Measurements from ENCODE around the gene ZNF213.

DNA sequence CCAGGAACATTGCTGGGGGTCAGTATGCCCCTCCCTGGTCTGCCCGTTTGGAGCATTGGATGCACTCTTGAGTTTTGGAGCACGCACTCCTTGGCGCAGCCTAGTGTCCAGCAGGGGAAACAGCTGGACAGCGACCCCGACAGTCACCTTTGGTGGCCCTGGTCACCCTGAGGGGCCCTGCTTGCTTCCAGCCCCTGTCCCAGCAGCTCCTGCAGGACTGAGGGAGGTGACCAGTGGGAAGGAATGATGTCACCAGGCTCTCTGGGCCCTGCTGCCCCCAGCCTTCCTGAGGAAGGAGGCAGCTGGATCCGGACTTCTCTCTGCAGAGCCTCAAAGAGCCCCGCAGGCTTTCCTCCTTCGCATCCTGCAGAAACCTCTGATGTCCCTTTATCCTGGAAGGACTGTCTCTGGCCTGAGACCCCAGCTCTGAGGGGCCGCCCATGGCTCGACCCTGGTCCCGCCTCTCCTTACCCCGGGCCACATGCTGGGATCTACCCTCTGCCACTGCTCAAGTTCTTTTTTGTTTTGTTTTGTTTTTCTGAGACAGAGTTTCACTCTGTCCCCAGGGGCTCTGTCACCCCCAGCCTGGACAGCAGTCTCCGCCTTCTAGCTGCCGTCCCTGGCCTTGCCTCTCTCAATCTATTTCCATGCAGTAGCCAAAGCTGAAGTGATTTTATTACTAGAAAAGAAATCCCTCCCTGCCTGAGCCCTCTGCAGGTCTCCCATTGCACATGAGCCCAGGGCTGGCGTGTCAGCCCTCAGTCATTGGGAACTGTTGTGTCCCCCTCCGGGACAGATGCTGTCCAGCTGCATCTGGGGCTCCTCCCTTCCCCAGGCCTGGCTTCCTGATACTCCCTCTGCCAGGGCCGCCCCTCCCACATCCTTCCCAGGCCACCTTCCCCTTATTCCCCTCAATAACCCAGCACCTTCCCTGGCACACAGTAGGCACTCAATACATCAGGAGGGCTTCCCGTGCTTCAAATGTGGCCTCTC lies 47.3 kb upstream of the ZNF213 start:
- TF ChIP-seq YY1 (IDR thresholded peaks at IDR 0.05; ENCODE audit: insufficient read depth, insufficient read length): no peak
- no peak for TF ChIP-seq ZNF274 (IDR thresholded peaks at IDR 0.05; ENCODE audit: low read depth, low read length)

All from NT2/D1 (cell line).